ENCODE results near the gene PTPRK. TPM values are rescaled to one million over a fixed set of nuclear protein-coding genes. Genes with fewer than 3 reads are reported as not detected.
"Not testable (repeated sequence)": the region's sequence is repeated elsewhere in the genome, so short reads cannot be mapped to it uniquely, and the experiment has no call there.

The PTPRK gene
- total and polyA plus RNA-seq, 5 experiments from 2014 or later = 3.7 to 7.5 (median 6.3) TPM

DNA sequence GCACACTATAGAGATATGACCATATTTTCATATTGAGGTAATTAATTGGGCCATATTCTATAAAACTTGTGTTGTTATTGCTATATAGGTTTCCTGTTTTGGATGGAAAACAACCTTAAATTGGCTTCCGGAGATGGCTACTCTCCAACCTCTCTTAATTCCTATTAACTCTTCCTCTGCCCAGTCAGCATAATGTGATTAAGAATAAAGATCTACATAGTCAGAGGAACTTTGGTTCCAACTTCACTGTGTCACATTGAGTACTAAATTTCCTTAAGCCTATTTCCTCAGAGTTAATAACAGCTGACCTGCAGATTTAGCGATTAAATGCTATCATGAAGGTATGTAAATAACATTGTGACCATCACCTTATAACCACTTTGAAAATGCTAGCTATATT, 67.7 kb downstream of the PTPRK start:
- Mint-ChIP-seq H3K4me1 (peaks cover 0 to 1% (median 0%) of the 10 kb centered on the region in 4 donors), H3K27ac (no peak overlapping the region), H3K9me3 (no peaks in the 10 kb centered on the region), H3K27me3 (no peaks in the 10 kb centered on the region), H3K36me3 (peaks cover 0 to 3% (median 0%) of the 10 kb centered on the region in 3 donors), H3K4me3 (no peak overlapping the region)
- POLR2A ChIA-PET = interaction anchor here (0.6 kb wide), 1 partner anchor 501 kb away, joined by 3 read pairs; no protein-coding TSS in a partner anchor
- DNase-seq (no peak), ATAC-seq (no peak)

DNA sequence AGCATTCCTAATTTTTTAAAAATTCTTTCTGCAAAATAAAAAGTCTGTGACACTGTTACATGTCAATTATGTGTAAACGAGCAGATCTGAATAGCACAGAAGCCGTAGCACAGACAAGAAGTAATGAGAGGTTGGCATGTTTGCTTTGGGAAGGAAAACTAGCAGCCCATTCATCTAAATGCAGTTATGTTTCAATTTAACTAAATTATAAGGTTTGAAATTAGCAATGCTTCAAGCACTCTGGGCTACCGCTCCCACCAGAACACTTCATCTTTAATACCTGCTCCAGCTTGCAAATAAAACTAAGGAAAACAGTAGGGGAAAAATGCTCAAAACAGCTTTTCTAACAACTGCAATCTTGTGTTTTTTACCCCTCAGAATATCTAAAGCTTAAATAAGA, 73.9 kb downstream of the PTPRK start:
- H3K9me3 Mint-ChIP-seq = peaks cover 0 to 2% (median 0%) of the 10 kb centered on the region in 9 donors
- H3K4me3 Mint-ChIP-seq = no peak overlapping the region
- H3K27ac Mint-ChIP-seq = no peak overlapping the region
- DNase-seq (no peak), ATAC-seq (no peak)
- peaks cover 0 to 3% (median under 1%) of the 10 kb centered on the region in 4 donors for H3K4me1 Mint-ChIP-seq
- H3K27me3 Mint-ChIP-seq = peaks cover 0 to 3% (median 0%) of the 10 kb centered on the region in 5 donors
- POLR2A ChIA-PET = no interaction called here
- H3K36me3 Mint-ChIP-seq = peaks cover 0 to 9% (median 0%) of the 10 kb centered on the region in 3 donors

DNA sequence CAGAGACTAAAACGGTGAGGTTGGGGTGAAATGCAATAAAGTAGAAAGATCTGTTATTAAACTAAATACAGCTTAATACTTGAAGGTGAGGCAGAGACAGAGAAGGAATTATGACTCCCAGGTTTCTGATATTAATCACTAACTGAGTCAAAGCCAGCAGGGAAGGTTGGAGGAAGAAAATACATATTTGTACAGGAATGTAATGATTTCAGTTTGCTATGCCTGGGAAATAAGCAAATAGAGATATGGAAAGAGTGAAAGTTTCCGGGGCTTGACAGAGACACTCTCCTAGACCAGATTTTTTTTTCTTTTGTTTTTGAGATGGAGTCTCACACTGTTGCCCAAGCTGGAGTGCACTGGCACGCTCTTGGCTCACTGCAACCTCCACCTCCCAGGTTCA, 76.8 kb downstream of the PTPRK start:
- H3K27me3 Mint-ChIP-seq = peaks cover 0 to 3% (median 0%) of the 10 kb centered on the region in 5 donors
- POLR2A ChIA-PET = no interaction called here
- DNase-seq (no peak), ATAC-seq (no peak)
- H3K27ac Mint-ChIP-seq = no peak overlapping the region
- H3K9me3 Mint-ChIP-seq = peaks cover 0 to 2% (median 0%) of the 10 kb centered on the region in 9 donors
- no peak overlapping the region for H3K4me3 Mint-ChIP-seq
- peaks cover 0 to 3% (median 2%) of the 10 kb centered on the region in 4 donors for H3K4me1 Mint-ChIP-seq
- H3K36me3 Mint-ChIP-seq = peaks cover 0 to 9% (median 0%) of the 10 kb centered on the region in 3 donors

GRCh38 chr6:128439627-128440026, 80.8 kb downstream of the PTPRK start:
- H3K36me3 Mint-ChIP-seq = peaks cover 0 to 9% (median 0%) of the 10 kb centered on the region in 3 donors
- no peak overlapping the region for H3K4me3 Mint-ChIP-seq
- no peak overlapping the region for H3K27ac Mint-ChIP-seq
- peaks cover 0 to 3% (median 0%) of the 10 kb centered on the region in 5 donors for H3K27me3 Mint-ChIP-seq
- peaks cover 0 to 8% (median 6%) of the 10 kb centered on the region in 4 donors for H3K4me1 Mint-ChIP-seq
- ATAC-seq (no peak), DNase-seq (no peak)
- POLR2A ChIA-PET = no interaction called here
- H3K9me3 Mint-ChIP-seq = peaks cover 0 to 8% (median 2%) of the 10 kb centered on the region in 9 donors

DNA sequence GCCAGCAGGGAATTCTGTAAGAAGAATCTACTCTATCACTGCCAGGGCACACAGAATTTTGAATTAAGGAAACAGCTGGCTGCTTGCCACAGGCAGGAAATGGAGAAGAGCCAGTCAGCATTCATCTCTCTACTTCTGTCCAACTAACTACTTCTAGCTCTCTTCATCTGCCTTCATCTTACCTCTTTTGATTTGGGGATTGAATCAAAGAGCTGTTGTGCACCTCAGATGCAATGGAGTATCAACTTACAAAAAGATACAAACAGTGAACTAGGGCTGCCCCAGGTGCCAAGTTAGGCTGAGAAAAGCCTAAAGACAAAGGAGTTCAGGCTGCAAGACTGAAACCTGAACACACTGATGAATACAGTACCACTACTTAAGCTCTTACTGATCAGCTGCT, 82.0 kb downstream of the PTPRK start:
- DNase-seq = no peak
- Mint-ChIP-seq H3K9me3 (peaks cover 0 to 13% (median 6%) of the 10 kb centered on the region in 9 donors), H3K27ac (no peak overlapping the region), H3K4me3 (no peak overlapping the region), H3K27me3 (peaks cover 0 to 3% (median 0%) of the 10 kb centered on the region in 5 donors), H3K4me1 (peaks cover 0 to 8% (median 4%) of the 10 kb centered on the region in 4 donors), H3K36me3 (peaks cover 0 to 13% (median 5%) of the 10 kb centered on the region in 3 donors)
- no peak for ATAC-seq
- POLR2A ChIA-PET = no interaction called here

GRCh38 chr6:128437685-128438084, 82.7 kb downstream of the PTPRK start:
- Mint-ChIP-seq H3K9me3 (peaks cover 0 to 13% (median 6%) of the 10 kb centered on the region in 9 donors), H3K4me1 (peaks cover 0 to 8% (median 4%) of the 10 kb centered on the region in 4 donors), H3K4me3 (no peak overlapping the region), H3K36me3 (peaks cover 0 to 13% (median 5%) of the 10 kb centered on the region in 3 donors), H3K27me3 (no peaks in the 10 kb centered on the region), H3K27ac (no peak overlapping the region)
- ATAC-seq (no peak), DNase-seq (no peak)
- POLR2A ChIA-PET = no interaction called here

- ATAC-seq, H3K27me3 Mint-ChIP-seq, H3K4me1 Mint-ChIP-seq, DNase-seq, POLR2A ChIA-PET: not testable (repeated sequence)
- Mint-ChIP-seq H3K27ac (peak overlapping the region in 2 of 10 donors; percentile 15 to 59), H3K9me3 (peaks cover 0 to 13% (median 6%) of the 10 kb centered on the region in 9 donors), H3K36me3 (peaks cover 0 to 10% (median 5%) of the 10 kb centered on the region in 3 donors), H3K4me3 (peak overlapping the region in 1 of 10 donors; percentile 44)
Measured at GRCh38 chr6:128434752-128435151, 85.6 kb downstream of the PTPRK start.

DNA sequence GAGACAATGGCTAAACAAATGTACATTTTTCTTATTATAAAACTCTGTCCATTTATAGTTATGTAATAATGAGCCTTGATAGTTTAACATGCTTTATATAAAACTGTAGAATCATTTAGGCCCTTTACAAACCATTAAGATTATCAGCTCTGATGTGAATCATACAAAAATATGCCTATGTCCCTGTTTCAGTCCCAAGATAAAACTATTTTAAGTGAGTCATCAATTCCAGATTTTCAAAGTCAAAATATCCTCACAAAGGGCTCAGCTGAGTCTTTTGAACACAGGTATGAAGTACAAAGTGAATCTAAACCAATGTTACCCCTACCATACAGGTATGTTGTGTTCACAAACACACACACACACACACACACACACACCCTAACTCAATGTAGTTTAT, 88.0 kb downstream of the PTPRK start:
- no peak overlapping the region for H3K4me3 Mint-ChIP-seq
- no peak overlapping the region for H3K27ac Mint-ChIP-seq
- H3K9me3 Mint-ChIP-seq = peaks cover 0 to 13% (median 6%) of the 10 kb centered on the region in 9 donors
- no peak for DNase-seq
- no peaks in the 10 kb centered on the region for H3K4me1 Mint-ChIP-seq
- no peaks in the 10 kb centered on the region for H3K27me3 Mint-ChIP-seq
- ATAC-seq = no peak
- POLR2A ChIA-PET = no interaction called here
- peaks cover 0 to 10% (median 5%) of the 10 kb centered on the region in 3 donors for H3K36me3 Mint-ChIP-seq

- H3K4me3 Mint-ChIP-seq = no peak overlapping the region
- peaks cover 0 to 2% (median 0%) of the 10 kb centered on the region in 9 donors for H3K9me3 Mint-ChIP-seq
- DNase-seq (no peak), ATAC-seq (no peak)
- POLR2A ChIA-PET = no interaction called here
- H3K27me3 Mint-ChIP-seq = peaks cover 0 to 1% (median 0%) of the 10 kb centered on the region in 5 donors
- H3K36me3 Mint-ChIP-seq = peaks cover 0 to 3% (median 0%) of the 10 kb centered on the region in 3 donors
- no peaks in the 10 kb centered on the region for H3K4me1 Mint-ChIP-seq
- no peak overlapping the region for H3K27ac Mint-ChIP-seq
Measured at GRCh38 chr6:128427139-128427538, 93.3 kb downstream of the PTPRK start.

GRCh38 chr6:128425856-128426255, 94.5 kb downstream of the PTPRK start:
- Mint-ChIP-seq H3K27me3 (peaks cover 0 to 1% (median 0%) of the 10 kb centered on the region in 5 donors), H3K9me3 (peaks cover 0 to 1% (median 0%) of the 10 kb centered on the region in 9 donors), H3K36me3 (peaks cover 0 to 3% (median 2%) of the 10 kb centered on the region in 3 donors), H3K4me1 (no peaks in the 10 kb centered on the region), H3K27ac (no peak overlapping the region), H3K4me3 (no peak overlapping the region)
- POLR2A ChIA-PET = no interaction called here
- ATAC-seq (no peak), DNase-seq (no peak)

- peaks cover 0 to 1% (median 0%) of the 10 kb centered on the region in 5 donors for H3K27me3 Mint-ChIP-seq
- peaks cover 2 to 18% (median 8%) of the 10 kb centered on the region in 3 donors for H3K36me3 Mint-ChIP-seq
- POLR2A ChIA-PET = no interaction called here
- ATAC-seq (no peak), DNase-seq (no peak)
- H3K4me1 Mint-ChIP-seq = no peaks in the 10 kb centered on the region
- H3K27ac Mint-ChIP-seq = no peak overlapping the region
- no peak overlapping the region for H3K4me3 Mint-ChIP-seq
- peaks cover 0 to 18% (median 8%) of the 10 kb centered on the region in 9 donors for H3K9me3 Mint-ChIP-seq
Measured at GRCh38 chr6:128422871-128423270, 97.5 kb downstream of the PTPRK start.

DNA sequence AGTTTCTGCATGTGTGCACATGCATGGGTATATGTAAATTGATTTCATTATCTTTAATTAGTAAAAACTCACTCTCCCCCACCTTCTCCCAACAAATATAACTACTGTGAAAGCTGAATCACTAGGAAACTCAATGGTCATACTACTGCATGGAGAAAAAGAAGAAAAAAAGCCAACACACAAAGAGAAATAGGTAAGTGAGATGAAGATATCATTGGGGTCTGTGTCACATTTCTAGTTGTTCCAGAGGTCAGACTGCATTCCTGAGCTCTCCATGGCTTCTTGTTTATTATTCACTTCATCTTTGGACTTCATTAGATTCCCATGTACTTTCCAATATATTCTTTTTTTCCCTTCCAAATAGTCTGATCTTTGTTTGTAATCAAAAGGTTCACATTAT, 98.2 kb downstream of the PTPRK start:
- no peaks in the 10 kb centered on the region for H3K4me1 Mint-ChIP-seq
- H3K27ac Mint-ChIP-seq = no peak overlapping the region
- ATAC-seq = no peak
- no peak for DNase-seq
- H3K9me3 Mint-ChIP-seq = peaks cover 0 to 18% (median 8%) of the 10 kb centered on the region in 9 donors
- H3K4me3 Mint-ChIP-seq = no peak overlapping the region
- peaks cover 2 to 23% (median 13%) of the 10 kb centered on the region in 3 donors for H3K36me3 Mint-ChIP-seq
- POLR2A ChIA-PET = interaction anchor here (0.7 kb wide), 1 partner anchor 656 kb away, joined by 9 read pairs; no protein-coding TSS in a partner anchor
- H3K27me3 Mint-ChIP-seq = peaks cover 0 to 1% (median 0%) of the 10 kb centered on the region in 5 donors

- ATAC-seq (no peak), DNase-seq (no peak)
- Mint-ChIP-seq H3K36me3 (peaks cover 2 to 24% (median 15%) of the 10 kb centered on the region in 3 donors), H3K4me3 (no peak overlapping the region), H3K27me3 (peaks cover 0 to 1% (median 0%) of the 10 kb centered on the region in 5 donors), H3K4me1 (no peaks in the 10 kb centered on the region), H3K27ac (no peak overlapping the region), H3K9me3 (peaks cover 0 to 18% (median 8%) of the 10 kb centered on the region in 9 donors)
- POLR2A ChIA-PET = interaction anchor here (0.7 kb wide), 1 partner anchor 656 kb away, joined by 9 read pairs; no protein-coding TSS in a partner anchor
Measured at GRCh38 chr6:128421788-128422187, 98.6 kb downstream of the PTPRK start.
